Smooth muscle cell (in vitro differentiated cells): ENCODE measurements around the gene HSF5. TPM values are rescaled to one million over a fixed set of nuclear protein-coding genes. Genes with fewer than 3 reads are reported as not detected.

Source experiments
- DNase-seq: peaks from one replicate; lab custom pipeline; 2025; ENCODE audit not compliant: unreplicated experiment; lab: John Stamatoyannopoulos, UW
- H2AFZ ChIP-seq: fragments of 200-600 bp; sonication (generic); 2 replicates; pipeline ENCODE4 v1.6.0; 2016; ENCODE audit warnings: antibody characterized with exemption, low read depth, mild to moderate bottlenecking
- H3F3A ChIP-seq: fragments of 200-600 bp; sonication (generic); 2 replicates; pipeline ENCODE4 v1.6.0; 2017; ENCODE audit warnings: antibody characterized with exemption, low read depth
- H3K27ac ChIP-seq: fragments of 200-600 bp; sonication (generic); 2 replicates; pipeline ENCODE4 v1.5.1; 2016; ENCODE audit warnings: low read depth, mild to moderate bottlenecking
- H3K27me3 ChIP-seq: fragments of 200-600 bp; sonication (generic); 2 replicates; pipeline ENCODE4 v1.6.1; 2016; ENCODE audit warnings: low read depth, mild to moderate bottlenecking
- H3K36me3 ChIP-seq: fragments of 200-600 bp; sonication (generic); 2 replicates; pipeline ENCODE4 v1.5.1; 2016; ENCODE audit warnings: low read depth
- H3K4me1 ChIP-seq: fragments of 200-600 bp; sonication (generic); 2 replicates; pipeline ENCODE4 v1.5.1; 2016; ENCODE audit warnings: low read depth
- H3K4me2 ChIP-seq: fragments of 200-600 bp; sonication (generic); 2 replicates; pipeline ENCODE4 v1.6.0; 2016; ENCODE audit warnings: mild to moderate bottlenecking
- H3K4me3 ChIP-seq: fragments of 200-600 bp; sonication (generic); 2 replicates; pipeline ENCODE4 v1.5.1; 2016; ENCODE audit warnings: mild to moderate bottlenecking
- H3K79me2 ChIP-seq: fragments of 200-600 bp; sonication (generic); 2 replicates; pipeline ENCODE4 v1.6.0; 2016; ENCODE audit warnings: low read depth, mild to moderate bottlenecking
- H3K9ac ChIP-seq: fragments of 200-600 bp; sonication (generic); 2 replicates; pipeline ENCODE4 v1.6.0; 2016; ENCODE audit warnings: low read depth
- H3K9me3 ChIP-seq: fragments of 200-600 bp; sonication (generic); replicated peaks from 2 replicates; pipeline ENCODE4 v1.5.1; 2016; ENCODE audit warnings: low read depth
- H4K20me1 ChIP-seq: fragments of 200-600 bp; sonication (generic); 2 replicates; pipeline ENCODE4 v1.6.0; 2016; ENCODE audit warnings: low read depth
- WGBS: methylation state at CpG from one replicate; pipeline ENCODE4 v1.1.7; 2016; ENCODE audit warnings: low lambda C conversion rate; 5-methylcytosine and 5-hydroxymethylcytosine counted together
- polyA plus RNA-seq: library from polyadenylated mRNA; unstranded; fragments of >200 nt; fragmentation: Nextera tagmentation; extraction: Ambion mirVana; gene quantifications from 2 replicates; pipeline ENCODE4 v1.2.1, GENCODE V29; 2016
- total RNA-seq: library from RNA; depleted of rRNA; stranded (reverse); fragments of >200 nt; gene quantifications from 2 replicates; pipeline ENCODE4 v1.2.3, GENCODE V29; 2014
- TF ChIP-seq, protein P1 (sequence below): fragments of 200-600 bp; sonication (generic); IDR thresholded peaks from 2 replicates; pipeline ENCODE4 v1.5.1; 2017; ENCODE audit warnings: borderline replicate concordance, mild to moderate bottlenecking, antibody characterized with exemption; ENCODE audit not compliant: insufficient read depth, poor library complexity, severe bottlenecking

HSF5 gene
- total and polyA plus RNA-seq, 2 experiments from 2014 or later: not detected

DNA sequence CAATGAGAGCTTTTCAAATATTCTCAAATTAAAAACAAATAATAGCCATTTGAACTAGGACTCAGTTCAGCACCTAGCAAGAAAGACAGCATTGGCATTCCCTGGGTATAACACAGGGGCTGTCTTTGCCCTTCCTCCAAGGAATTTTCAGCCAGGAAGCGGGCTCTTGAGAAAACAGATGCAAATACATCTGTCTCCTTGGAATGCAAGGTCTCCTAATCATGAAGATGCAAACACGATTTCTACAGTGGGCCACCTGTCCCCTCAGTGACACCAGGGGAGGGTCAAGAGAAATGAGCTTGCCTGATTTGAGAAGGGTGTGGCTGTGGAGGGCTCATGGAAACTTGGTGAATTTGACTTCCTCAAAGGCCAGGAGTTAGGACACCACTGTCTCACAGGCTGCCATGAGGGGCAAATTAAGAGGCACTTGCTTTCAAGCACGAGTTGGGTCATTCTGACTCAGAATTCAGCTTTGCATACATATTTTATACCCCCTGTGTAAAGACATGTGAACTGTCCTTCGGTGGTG is 111.7 kb downstream of the HSF5 start:
- Histone ChIP-seq H2AFZ (no peak overlapping the region), H3K9ac (no peak overlapping the region), H3K27ac (no peak overlapping the region), H3K4me1 (no peaks in the 10 kb centered on the region), H3K79me2 (no peaks in the 10 kb centered on the region), H3F3A (no peaks in the 10 kb centered on the region), H3K4me3 (no peak overlapping the region), H3K27me3 (no peaks in the 10 kb centered on the region), H3K4me2 (no peak overlapping the region), H4K20me1 (no peaks in the 10 kb centered on the region), H3K9me3 (no peaks in the 10 kb centered on the region), H3K36me3 (no peaks in the 10 kb centered on the region)
- TF ChIP-seq, protein P1, sequence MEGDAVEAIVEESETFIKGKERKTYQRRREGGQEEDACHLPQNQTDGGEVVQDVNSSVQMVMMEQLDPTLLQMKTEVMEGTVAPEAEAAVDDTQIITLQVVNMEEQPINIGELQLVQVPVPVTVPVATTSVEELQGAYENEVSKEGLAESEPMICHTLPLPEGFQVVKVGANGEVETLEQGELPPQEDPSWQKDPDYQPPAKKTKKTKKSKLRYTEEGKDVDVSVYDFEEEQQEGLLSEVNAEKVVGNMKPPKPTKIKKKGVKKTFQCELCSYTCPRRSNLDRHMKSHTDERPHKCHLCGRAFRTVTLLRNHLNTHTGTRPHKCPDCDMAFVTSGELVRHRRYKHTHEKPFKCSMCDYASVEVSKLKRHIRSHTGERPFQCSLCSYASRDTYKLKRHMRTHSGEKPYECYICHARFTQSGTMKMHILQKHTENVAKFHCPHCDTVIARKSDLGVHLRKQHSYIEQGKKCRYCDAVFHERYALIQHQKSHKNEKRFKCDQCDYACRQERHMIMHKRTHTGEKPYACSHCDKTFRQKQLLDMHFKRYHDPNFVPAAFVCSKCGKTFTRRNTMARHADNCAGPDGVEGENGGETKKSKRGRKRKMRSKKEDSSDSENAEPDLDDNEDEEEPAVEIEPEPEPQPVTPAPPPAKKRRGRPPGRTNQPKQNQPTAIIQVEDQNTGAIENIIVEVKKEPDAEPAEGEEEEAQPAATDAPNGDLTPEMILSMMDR: no peak
- DNase-seq: no peak
- 57% methylated on average over 4 of the region's 4 CpGs for WGBS

DNA sequence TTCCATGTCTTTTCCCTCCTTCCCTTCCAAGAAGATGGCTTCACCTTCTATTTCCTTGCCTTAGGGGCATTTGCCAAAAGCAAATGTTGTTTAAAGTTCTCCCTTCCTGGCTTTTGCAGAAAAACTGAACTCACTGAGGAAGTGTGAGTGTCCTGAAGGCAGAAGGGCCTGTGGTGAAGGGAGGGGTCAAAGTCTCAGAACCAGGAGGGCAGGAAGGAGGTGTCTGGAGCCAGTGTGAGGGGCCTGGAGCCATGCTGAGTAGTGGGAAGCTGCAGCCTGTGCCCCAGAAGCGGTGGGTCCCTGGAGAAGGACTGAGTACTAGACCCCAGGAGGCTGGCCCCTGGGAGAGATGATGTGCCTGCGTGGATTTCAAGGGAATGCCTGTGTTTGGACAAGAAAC is 112.4 kb downstream of the HSF5 start:
- Histone ChIP-seq H3F3A (no peaks in the 10 kb centered on the region), H3K79me2 (no peaks in the 10 kb centered on the region), H3K4me2 (no peak overlapping the region), H4K20me1 (no peaks in the 10 kb centered on the region), H3K9me3 (no peaks in the 10 kb centered on the region), H3K9ac (no peak overlapping the region), H3K27ac (no peak overlapping the region), H3K4me3 (no peak overlapping the region), H3K4me1 (no peaks in the 10 kb centered on the region), H2AFZ (no peak overlapping the region), H3K27me3 (no peaks in the 10 kb centered on the region), H3K36me3 (no peaks in the 10 kb centered on the region)
- 38% methylated on average over 2 of the region's 2 CpGs for WGBS
- TF ChIP-seq, protein P1: no peak
- no peak for DNase-seq

DNA sequence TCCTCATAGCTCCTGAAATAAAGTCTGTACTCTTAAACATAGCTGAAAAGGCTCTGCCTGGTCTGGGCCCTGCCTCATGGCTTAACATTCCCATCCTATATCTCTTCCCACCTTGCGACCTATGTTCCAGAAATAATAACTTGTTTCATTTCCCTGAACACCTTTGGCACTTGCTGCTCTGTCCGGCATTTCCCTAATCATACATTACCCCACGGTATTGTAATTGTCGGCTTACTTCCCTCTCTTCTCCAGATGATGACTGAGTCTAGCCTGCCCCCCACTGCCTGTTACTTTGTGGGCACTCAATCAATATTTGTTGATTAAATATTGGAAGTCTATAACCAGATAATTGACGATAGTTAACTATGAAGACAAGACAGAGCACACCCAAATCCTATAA is 113.0 kb downstream of the HSF5 start:
- H3K4me2 ChIP-seq: no peak overlapping the region
- no peak for DNase-seq
- no peaks in the 10 kb centered on the region for H3K79me2 ChIP-seq

DNA sequence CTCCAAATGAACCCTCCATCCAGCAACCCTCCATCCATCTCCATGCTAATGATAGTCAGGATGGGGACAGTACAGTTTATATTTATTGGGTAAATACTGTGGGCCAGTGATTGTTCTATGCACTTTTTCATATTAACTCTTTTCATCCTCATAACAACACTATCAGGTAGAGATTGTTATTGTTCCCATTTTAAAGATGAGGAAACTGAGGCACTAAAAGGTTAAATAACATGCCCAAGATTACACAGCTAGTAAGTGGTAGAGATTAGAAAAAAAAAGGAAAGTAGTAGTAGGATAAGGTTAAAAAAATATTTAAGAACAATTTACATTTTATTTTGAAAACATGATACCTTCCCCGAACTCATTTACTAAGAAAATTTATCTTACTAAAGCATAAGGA is 114.3 kb downstream of the HSF5 start:
- Histone ChIP-seq H4K20me1 (no peaks in the 10 kb centered on the region), H2AFZ (no peak overlapping the region), H3K27ac (no peak overlapping the region), H3K4me2 (no peak overlapping the region), H3K79me2 (no peaks in the 10 kb centered on the region), H3K36me3 (no peaks in the 10 kb centered on the region), H3K27me3 (no peaks in the 10 kb centered on the region), H3K9me3 (no peaks in the 10 kb centered on the region), H3K4me3 (no peak overlapping the region), H3K9ac (no peak overlapping the region), H3F3A (no peaks in the 10 kb centered on the region), H3K4me1 (no peaks in the 10 kb centered on the region)
- 95% methylated on average over 1 of the region's 1 CpG for WGBS
- TF ChIP-seq, protein P1: no peak
- DNase-seq: no peak

More for the DNA sequence above, 113.0 kb downstream of the HSF5 start:
- 87% methylated on average over 5 of the region's 5 CpGs for WGBS
- Histone ChIP-seq H3F3A (no peaks in the 10 kb centered on the region), H3K27me3 (no peaks in the 10 kb centered on the region), H3K4me1 (no peaks in the 10 kb centered on the region), H2AFZ (no peak overlapping the region), H4K20me1 (no peaks in the 10 kb centered on the region), H3K9me3 (no peaks in the 10 kb centered on the region), H3K9ac (no peak overlapping the region), H3K4me3 (no peak overlapping the region), H3K27ac (no peak overlapping the region), H3K36me3 (no peaks in the 10 kb centered on the region)
- TF ChIP-seq, protein P1: no peak
